ENCODE data around the gene DCTD. TPM values are rescaled to one million over a fixed set of nuclear protein-coding genes. Genes with fewer than 3 reads are reported as not detected.
"Not testable (repeated sequence)": the region's sequence is repeated elsewhere in the genome, so short reads cannot be mapped to it uniquely, and the experiment has no call there.

The DCTD gene
- polyA plus RNA-seq, 4 donors, result 101 to 138 (median 124) TPM

DNA sequence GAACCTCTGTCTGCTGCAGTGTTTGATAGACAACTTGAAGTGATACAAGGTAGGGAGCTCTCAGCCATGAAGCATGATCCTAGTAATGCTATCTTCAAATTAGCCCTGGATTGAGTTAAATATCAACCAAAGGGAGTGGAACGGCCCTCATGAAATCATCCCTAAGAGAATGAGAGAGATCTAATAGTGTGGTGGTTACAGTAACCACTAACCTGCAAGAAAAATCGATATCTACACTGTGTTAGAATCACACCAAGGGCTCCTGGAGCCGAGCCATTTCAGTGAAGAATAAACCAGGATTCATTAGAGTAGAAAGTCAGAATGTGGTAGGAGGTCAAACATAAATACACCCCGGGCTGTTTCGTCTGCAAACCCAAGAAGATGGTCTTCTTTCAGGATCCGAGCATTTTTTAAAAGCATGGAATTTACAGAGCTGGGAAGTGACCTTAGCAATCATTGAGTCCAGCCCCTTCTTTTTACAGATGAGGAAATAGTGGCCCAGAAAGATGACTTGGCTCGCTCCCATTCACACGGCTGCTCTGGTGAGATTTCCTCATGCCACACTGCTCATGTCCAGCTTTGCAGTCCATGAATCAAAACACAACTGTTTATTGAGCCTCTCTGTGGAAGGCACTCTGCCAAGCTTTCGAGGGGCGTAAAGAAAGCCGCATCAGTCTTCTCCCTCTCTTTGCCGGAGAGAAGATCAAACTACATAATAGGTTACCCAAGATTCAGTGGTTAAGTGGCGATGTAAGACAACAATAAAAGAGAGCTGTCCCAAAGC lies 5.5 kb upstream of the DCTD start:
- DNase-seq (ENCODE audit: low read depth in 4 of 4, low spot score in 2 of 4), result no peak

DNA sequence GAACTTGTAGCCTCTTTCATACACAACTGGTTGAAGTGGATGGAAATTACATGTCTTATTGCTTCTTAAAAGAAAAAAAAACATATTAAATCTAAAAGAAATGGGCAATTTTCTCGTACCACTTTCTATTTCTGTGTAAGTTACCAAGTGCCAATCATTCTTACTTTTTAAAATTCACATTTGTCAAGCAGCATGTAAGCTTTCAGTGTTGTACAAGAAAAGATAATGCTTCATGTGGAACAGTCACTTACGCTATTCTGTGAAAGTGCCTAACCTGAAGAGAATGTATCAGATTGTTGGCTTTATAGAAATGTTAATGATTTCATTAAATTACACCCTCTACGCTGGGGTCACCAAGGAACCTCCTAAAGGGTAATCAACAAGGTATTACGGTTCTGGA lies 4.4 kb upstream of the DCTD start:
- no peak for DNase-seq (ENCODE audit: low read depth in 4 of 4, low spot score in 2 of 4)

DNA sequence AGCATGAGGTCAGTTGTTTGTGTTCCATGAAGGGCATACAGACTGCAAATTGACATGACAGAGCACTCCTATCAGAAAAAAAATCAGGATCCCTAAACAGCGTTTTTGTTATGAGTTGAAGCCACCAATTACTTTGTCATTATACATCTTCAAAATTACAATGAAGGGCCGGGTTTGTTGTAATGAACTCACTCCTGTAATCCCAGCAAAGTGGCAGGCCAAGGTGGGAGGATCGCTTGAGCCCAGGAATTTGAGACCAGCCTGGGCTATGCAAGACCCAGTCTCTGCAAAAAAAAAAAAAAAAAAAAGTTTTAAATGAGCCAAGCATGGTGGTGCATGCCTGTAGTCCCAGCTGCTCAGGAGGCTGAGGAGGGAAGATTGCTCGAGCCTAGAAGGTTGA lies 3.5 kb upstream of the DCTD start:
- no peak for DNase-seq (ENCODE audit: low read depth in 4 of 4, low spot score in 2 of 4)

DNA sequence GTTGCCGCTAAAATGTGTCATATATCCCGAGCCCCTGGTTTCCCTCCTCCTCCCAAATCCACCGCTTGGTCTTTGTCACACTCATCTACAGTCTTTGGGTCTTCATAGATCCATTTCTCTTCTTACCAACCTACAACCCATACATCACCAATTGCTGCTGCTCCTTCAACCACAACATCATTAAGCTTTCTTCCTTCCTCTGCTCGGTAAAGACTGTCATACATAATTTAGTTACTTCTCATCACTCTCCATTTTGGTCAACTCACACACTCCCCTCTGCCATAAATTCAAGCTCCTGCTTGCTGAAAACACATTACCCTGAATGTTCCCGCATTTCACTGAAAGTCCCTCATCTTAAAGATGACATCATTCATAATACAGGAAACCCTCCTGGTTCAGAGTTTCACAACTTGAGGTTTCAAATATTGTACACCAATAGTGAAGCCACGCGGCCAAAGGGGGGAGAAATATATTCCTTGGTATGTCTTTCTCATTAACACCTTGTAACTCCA lies 1.7 kb upstream of the DCTD start:
- no peak for DNase-seq (ENCODE audit: low read depth in 4 of 4, low spot score in 2 of 4)

DNA sequence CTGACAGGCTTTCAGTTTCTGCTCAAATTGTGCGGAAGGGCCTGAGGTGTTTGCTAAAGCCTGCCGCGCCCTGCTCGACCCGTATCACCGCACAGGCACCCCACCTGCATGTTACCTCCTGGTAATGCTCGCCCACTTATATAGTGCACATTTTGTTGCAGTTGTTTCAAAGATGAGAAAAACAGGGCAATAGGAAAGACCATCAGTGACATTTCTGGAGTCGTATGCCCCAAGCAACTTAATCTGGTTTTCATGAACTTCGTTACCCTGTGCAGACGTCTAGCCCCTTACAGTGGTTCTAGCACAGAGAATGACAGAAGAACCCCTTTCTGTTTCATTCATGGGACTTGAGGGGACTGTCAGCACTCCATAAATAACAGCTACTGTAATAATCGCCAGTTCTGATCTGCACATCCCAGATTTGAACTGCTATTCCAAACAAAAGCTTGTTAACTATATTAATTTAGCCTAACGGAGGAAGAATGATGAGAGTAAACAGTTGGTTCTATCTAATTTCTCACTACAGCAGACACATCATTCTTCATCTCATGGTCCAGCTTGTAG lies 940 bp upstream of the DCTD start:
- no peak for DNase-seq (ENCODE audit: low read depth in 4 of 4, low spot score in 2 of 4)

DNA sequence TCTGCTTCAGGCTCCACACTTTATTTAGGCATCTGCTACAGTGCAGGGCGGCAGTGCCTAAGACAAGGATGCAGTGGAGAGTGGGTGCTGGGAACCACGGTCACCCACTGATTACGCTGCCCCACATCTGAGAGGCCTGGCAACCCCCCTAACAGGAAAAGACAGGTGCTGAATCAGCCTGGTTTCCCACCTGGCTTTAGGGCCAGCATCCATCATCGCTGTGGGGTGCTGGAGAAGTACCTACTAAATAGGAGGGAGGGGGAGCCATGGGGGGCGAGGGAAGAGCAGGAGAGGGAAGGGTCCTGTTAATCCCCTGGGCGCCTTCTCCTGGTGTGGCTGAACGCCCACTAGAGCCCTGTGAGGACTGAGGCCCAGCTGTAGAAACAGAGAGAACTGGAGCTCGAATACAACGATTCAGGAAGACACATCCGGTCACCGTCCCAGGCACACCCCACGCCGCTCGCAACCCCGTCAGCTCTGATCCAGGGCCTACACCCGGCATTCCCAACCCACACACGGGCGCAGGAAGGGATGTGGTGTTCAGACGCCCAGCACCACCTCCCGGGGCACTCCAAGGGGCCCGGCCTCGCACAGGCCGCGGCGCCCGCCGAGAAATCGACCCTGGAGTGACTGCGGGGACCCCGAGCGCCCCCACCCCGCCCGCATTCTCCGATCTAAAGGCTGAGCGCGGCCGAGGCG lies 554 bp downstream of the DCTD start:
- peak in 2 of 4 donors; percentile 42 to 56 for DNase-seq (ENCODE audit: low read depth in 4 of 4, low spot score in 2 of 4)

DNA sequence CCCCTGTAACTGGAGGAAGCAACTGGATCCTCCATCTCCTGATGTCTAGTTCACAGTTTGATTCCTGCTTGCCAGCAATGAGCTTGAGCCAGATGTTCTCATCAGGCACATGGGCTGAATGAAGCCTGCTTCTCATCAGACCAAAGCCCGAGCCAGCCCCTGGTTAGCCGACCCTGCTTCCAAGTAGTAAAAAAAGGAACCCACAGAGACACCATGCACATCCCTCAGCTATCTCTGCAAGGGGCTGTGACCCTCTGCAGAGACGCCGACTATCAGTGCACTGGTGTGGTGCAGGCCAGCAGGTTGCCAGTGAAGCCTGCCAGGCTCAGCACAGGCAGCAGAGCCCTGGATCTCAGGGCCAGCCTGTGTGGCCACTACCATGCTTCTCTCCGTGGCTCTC lies 2.8 kb downstream of the DCTD start:
- DNase-seq (ENCODE audit: low read depth in 4 of 4, low spot score in 2 of 4), result no peak

DNA sequence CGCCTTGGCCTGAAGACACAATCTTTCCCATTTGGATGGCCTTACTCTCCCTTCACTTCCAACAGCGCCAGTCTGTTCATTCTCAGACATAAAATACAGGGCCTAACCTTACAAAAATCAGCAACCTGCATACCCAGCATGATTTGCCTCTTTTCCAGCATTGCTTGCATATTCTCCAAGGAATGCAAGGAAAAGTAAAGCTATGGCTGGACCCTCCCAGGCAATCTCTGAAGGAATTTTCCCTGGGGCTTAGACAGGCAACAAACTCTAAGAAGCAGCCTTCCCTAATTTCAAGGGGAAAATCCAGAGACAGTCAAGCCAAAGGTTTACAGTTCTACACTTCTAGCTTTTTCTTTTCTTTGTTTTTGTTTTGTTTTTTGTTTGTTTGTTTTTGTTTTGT lies 3.6 kb downstream of the DCTD start:
- DNase-seq (ENCODE audit: low read depth in 4 of 4, low spot score in 2 of 4), result no peak

DNA sequence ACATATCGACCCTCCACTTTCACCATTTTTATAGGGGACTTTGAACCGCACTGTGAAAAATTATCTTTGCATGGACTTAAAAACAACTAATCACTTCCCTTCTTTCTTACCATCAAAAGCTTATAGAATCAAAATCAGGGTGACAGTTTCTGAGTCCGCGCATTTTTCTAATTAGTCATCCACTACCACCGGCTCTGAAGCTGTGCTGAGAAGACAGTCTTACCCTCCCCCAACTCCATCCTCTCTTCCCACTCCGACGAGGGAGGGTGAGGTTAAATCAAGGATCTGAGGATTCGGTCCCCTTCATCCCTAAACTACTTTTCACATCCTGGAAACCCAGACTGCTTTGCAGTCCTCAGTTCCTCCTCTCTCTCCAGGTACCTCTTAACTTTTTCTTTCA lies 4.2 kb downstream of the DCTD start:
- no peak for DNase-seq (ENCODE audit: low read depth in 4 of 4, low spot score in 2 of 4)

DNA sequence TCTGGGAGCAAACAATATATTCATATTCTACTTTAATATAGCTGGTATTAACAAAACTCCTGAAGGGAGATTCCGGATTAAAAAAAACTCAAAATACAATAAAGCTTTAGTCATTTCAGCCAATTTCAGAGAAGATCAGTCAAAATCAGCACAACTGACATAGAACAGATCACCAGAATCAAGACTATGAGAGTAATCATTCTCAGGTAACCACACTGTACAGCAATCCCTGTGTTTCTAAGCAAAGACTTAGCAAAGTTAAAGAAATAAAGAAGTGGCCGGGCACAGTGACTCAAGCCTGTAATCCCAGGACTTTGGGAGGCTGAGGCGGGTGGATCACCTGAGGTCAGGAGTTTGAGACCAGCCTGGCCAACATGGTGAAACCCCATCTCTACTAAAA lies 9.1 kb downstream of the DCTD start:
- no peak for DNase-seq (ENCODE audit: low read depth in 4 of 4, low spot score in 2 of 4)

DNA sequence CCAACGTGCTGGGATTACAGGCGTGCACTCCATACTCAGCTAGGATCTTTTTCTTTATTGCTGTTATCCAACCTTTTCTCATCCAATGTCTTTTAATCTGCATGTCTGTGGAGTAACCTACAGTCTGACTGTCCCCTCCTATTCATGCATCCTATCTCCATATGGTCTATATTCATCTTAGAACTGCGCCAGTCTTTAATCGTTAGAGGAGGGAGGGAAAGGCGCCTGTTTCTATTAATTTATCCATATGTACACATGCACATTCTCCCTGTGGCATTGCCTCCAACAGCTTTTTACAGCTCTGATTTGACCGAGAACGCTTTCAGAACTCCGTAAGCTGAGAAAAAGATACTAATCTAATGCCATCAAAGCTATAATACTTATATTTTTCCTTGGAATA lies 9.8 kb downstream of the DCTD start:
- no peak for DNase-seq (ENCODE audit: low read depth in 4 of 4, low spot score in 2 of 4)

DNA sequence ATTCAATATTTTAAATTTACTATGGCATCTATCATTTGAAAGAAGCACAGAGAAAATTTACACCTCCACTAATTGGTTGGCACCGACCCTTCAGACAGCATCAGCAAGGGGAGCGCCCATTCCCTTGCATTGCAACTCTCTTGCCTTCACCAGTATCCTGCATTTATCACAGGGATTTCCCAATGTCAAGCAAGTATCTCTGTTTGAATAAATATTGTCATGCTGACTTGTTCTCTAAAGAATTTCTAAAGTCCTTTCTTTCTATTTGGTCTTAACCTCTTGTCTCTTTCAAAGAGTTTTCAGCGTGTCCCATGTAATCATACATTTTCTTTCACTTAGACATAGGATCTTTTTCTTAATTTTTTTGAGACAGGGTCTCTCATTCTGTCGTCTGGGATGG lies 10.4 kb downstream of the DCTD start:
- no peak for DNase-seq (ENCODE audit: low read depth in 4 of 4, low spot score in 2 of 4)

DNA sequence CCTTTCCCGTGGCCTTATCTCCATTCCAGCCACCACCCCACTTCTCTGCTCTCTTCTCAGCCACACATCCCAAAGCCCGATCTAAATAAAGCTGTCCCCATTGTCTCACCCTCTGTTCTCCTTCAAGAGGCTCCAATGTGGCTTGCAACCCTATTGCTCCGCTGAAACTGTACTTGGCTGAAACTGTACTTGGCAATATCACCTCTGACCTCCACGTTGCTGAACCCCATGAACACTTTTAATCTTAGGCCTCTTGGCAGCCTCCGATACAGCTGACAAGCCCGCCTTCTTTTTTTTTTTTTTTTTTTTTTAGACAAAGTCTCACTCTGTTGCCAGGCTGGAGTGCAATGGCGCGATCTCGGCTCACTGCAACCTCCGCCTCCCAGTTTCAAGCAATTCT lies 12.1 kb downstream of the DCTD start:
- no peak for DNase-seq (ENCODE audit: low read depth in 4 of 4, low spot score in 2 of 4)

DNA sequence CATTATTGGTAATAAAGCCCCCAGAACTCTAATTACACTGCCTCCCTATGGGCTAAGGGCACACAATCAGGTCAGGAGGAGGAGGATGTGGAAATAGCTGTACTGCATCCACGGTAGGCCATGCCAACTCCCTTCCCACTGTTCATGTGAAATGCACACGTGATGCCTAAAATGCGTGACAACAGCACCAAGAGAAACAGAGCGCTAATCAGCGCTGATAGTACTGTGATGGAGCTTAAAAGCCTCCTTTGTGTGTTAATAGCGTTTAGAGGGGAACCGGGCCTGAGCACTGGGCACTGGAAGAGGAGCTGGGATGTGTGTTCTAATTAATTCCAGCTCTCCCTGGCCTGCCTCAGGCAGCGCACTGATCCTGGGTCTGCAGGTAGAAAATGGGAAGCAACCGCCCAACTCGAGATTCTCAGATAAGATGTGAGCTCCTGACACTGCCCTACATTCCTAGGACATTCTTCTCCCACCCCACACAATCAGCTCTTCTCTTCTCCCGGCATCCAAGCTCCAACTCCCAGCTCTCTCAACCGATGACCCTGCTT lies 12.9 kb downstream of the DCTD start:
- DNase-seq (ENCODE audit: low read depth in 4 of 4, low spot score in 2 of 4), result no peak

DNA sequence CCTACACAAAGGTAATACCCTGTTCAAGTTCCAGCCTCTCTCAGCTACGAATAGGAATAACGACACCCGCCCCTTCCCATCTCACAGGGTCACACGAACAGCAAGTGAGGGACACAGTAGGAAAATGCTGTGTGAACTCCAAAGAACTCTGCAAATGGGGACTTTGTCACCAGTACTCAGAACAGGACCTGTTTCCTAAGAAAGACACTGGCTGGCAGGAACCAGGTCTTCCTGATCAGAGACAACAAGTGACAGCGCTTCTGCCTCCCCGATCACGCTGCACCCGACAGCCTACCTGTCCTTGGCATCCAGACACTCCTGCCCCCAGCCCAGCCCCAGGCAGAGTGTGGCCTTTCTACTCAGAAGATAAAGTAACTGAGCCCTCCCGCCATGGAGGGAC lies 14.2 kb downstream of the DCTD start:
- DNase-seq (ENCODE audit: low read depth in 4 of 4, low spot score in 2 of 4), result no peak

DNA sequence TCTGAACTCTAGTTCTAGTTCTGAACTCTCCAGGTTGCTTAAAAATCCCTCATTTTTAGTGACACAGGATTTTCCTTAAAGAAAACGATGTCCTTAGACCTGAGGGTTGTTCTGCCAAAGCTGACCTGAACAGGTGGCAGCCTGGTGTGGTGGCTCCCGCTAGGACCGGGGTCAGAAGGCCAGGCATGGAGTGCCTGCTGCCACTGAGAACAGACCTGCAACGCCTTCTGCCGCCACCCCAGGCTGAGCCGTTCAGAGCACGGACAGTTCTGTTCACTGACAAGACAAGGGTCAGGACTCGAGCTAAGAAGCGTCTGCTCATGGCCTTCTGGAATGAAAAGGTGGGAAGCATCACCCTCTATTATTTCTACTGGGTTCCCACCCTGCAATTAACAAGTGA lies 15.8 kb downstream of the DCTD start:
- no peak for DNase-seq (ENCODE audit: low read depth in 4 of 4, low spot score in 2 of 4)

DNA sequence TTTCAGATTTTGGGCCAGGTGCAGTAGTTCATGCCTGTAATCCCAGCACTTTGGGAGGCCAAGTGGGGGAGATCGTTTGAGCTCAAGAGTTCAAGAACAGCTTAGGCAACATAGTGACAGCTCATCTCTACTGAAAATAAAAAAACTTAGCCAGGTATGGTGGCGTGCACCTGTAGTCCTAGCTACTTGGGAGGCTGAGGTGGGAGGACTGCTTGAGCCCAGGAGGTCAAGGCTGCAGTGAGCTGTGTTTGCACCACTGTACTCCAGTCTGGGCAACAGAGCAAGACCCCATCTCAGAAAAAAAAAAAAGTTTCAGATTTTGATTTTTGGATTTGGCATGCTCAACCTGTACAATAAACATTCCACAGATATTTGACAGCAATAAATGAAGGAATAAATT lies 17.2 kb downstream of the DCTD start:
- DNase-seq (ENCODE audit: low read depth in 4 of 4, low spot score in 2 of 4), result not testable (repeated sequence)

DNA sequence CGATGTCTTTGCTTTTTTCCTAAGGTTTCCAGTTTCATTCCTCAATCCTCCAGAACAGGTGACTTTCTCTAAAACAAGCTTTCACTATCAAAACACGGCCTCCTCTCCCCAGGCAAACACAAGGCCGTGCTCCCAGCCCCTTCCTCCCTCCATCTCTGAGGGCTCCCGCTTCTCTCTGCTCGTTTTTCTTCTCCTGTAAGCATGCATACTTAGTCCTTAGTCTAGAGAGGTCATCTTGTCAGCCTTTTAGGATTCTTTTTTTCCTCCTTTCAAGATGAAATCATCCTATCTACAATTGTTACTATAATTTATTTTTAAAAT lies 18.7 kb downstream of the DCTD start:
- no peak for DNase-seq (ENCODE audit: low read depth in 4 of 4, low spot score in 2 of 4)

DNA sequence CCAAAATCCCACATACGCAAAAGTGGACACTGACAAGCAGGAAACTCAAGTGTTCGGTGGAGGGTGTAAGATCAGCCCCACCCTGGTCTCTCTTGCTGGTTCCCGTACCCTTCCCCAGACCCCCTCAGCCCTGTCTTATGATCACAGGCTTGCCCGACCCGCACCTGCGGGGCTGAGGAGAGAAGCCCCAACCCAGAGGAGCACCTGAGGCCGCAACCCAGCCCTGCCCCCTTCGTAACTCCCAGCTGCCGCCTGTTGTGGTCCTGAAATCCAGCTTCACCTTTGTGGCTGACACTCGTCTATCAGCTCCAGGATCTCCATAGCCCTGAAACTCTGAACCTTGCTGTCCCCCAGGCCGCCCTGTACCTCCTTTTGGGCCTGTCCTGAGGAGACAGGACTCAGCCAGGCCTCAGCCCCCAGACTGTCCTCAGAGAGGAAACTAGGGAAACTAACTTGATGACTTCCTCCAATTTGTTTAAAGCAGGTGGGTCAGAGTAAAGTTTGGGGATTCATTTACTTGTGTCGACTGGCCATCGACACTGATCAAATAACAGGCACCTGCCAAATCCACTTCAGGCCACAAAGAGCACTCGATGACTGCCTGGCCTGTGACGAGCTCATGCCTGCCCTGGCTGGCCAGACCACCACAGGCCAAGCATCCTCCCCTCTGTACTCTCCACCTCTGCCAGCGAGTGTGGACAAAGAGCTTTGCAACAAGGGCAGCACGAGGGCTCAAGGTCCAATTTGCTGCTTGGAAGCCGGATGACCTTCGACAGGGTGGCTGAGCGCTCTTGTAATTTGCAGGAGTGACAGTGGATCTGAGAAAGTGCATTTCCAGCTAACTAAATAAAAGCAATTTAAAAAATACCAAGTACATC lies 19.3 kb downstream of the DCTD start:
- no peak for DNase-seq (ENCODE audit: low read depth in 4 of 4, low spot score in 2 of 4)

DNA sequence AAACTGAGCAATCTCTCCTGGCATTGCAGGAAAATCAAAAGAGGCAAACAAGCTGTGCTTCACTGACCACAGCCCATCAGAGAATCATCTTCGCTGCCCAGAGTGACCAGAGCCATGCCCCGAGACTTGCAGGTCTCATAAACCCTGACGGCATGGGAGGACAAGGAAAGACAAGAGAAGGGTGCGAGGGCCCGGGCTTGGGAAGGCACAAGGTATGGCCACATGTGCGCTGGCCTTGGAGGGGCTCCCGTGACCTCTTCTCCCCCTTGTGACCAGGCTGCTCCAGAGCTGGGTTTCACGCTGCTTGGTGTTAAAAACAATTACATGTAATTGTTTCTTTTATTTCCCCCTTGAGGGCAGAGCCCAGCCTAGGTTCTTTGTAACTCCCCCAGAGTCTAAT lies 20.8 kb downstream of the DCTD start:
- no peak for DNase-seq (ENCODE audit: low read depth in 4 of 4, low spot score in 2 of 4)

DNA sequence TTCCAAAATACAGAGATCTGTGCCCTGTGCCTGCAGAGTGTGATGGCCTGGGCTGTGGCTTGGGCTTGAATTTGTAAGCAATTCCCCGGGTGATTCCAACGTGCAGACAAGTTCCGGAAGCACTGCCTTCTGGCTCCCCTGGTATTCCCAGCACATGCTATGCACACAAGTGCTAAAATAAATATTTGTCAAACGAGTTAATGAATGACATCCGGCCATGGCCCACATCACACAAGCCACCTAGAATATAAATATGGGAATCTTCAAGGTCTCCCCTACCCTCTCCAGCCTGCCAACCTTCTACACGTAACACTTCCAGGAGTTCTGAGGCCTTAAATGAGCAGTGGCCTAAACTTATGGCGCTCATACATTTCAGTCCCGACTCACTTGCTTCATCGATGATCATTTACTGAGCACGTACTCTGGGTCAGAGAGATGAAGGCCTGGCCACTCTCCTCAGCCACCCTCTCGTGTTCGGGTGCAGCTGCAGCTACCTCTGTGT lies 21.3 kb downstream of the DCTD start:
- no peak for DNase-seq (ENCODE audit: low read depth in 4 of 4, low spot score in 2 of 4)

All from left renal cortex interstitium (tissue), 4 donors.